ENCODE results near the gene ST3GAL3. TPM values are rescaled to one million over a fixed set of nuclear protein-coding genes. Genes with fewer than 3 reads are reported as not detected.

The ST3GAL3 gene
- total and polyA plus RNA-seq, 2 donors (not counting 3 experiments of a cell fraction or from before 2014, with no cell fraction given), result 14.3 to 35.8 TPM

DNA sequence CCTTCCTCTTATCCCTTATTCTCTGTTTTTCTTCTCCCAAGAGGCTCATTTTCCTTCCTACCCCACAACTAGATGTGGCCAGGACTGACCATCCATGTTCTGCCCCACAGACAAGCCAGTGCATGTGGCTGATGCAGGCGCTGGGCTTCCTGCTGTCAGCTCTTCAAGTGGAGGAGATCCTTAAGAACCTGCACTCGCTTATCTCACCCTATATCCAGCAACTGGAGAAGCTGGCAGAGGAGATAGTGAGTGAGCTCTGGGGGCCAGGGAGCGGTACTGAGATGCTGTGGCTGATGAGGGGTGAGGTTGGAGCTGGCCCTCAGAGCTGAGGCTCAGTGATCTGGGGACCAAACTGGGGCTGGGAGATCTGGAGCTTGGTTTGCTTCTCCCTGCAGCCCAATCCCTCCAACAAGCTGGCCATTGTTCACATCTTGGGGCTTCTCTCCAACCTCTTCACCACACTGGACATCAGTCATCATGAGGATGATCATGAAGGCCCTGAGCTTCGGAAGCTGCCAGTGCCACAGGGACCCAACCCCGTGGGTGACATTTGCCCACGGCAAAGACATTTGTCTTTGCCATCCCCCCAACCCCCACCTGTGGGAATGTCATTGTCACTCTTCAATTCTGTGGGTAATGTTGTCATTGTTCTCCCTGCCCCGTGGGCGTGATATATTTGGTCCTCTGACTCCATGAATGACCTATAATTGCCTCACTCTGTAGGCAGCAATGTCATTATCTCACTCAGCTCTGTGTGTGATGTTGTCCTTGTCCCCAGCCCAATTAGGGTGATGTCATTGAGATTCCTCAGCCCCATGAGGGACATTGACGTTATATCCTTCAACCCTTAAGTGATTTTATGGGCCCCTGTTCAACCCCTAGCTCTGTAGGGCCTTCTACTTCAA is 251.3 kb downstream of the ST3GAL3 start:
- Histone ChIP-seq H3K9me1 (replicated peaks; ENCODE audit: control insufficient read depth, extremely low read depth, insufficient read depth, low read length) (no peaks in the 10 kb centered on the region), H4K20me1 (replicated peaks; ENCODE audit: control insufficient read depth, extremely low read depth, insufficient read depth, low read length) (no peaks in the 10 kb centered on the region), H3K27me3 (ENCODE audit: control insufficient read depth in 2 of 2, insufficient read depth in 2 of 2, low read length in 2 of 2) (no peaks in the 10 kb centered on the region), H3K27ac (ENCODE audit: insufficient read depth, low read depth, low read length) (no peak overlapping the region), H3K4me1 (ENCODE audit: control insufficient read depth, extremely low read depth, insufficient read depth, low read length) (no peaks in the 10 kb centered on the region), H3K79me2 (ENCODE audit: control insufficient read depth, insufficient read depth, low read length) (no peaks in the 10 kb centered on the region), H3K4me3 (replicated peaks in 1 of 3; ENCODE audit: insufficient read depth in 1 of 3, low read depth in 1 of 3, low read length in 3 of 3) (no peak overlapping the region), H2AFZ (ENCODE audit: low read depth, low read length) (no peak overlapping the region), H3K9me3 (replicated peaks; ENCODE audit: control insufficient read depth, insufficient read depth, low read length) (no peaks in the 10 kb centered on the region), H3K36me3 (ENCODE audit: control insufficient read depth in 2 of 2, extremely low read depth in 1 of 2, insufficient read depth in 2 of 2, low read length in 2 of 2) (peaks cover 5 to 33% of the 10 kb centered on the region in 2 experiments), H3K9ac (replicated peaks; ENCODE audit: extremely low read depth, insufficient read depth, low read length) (no peak overlapping the region), H3K4me2 (ENCODE audit: insufficient read depth, low read length) (no peak overlapping the region)
- ChIA-PET CTCF (interaction anchor here (1.0 to 1.7 kb wide), 5 partner anchors 8 to 196 kb away, joined by 3 to 8 read pairs (median 3); partner anchors contain the start of genes ARTN and ATP6V0B), POLR2A (no interaction called here)
- dilution Hi-C loops (cut with MboI; ENCODE audit: extremely low pct_ligation_motif_present, low sequenced_read_pairs), result no loop called here
- intact Hi-C loops (cut with micrococcal nuclease), result no loop called here
- DNase-seq (ENCODE audit: low read depth, low spot score) (no peak), FAIRE-seq (no peak)
- no TSS peak for BruUV-seq (replicated peaks)
- TF ChIP-seq POLR2A (IDR thresholded peaks at IDR 0.05; ENCODE audit: low read depth, low read length) (no peak), GATA2 (IDR thresholded peaks at IDR 0.05; ENCODE audit: insufficient read depth, insufficient read length, low read depth, low read length) (no peak), EZH2 (IDR thresholded peaks at IDR 0.05; ENCODE audit: borderline replicate concordance, low read depth, low read length, severe bottlenecking) (no peak), CTCF (IDR thresholded peaks at IDR 0.05; ENCODE audit: extremely low read depth in 1 of 2, insufficient read depth in 1 of 2, low read depth in 1 of 2, low read length in 2 of 2) (no peak), FOS (IDR thresholded peaks at IDR 0.05; ENCODE audit: borderline replicate concordance, insufficient read depth, low read length) (no peak), MYC (IDR thresholded peaks at IDR 0.05; ENCODE audit: low read depth, low read length) (no peak), POLR2AphosphoS5 (IDR thresholded peaks at IDR 0.05; ENCODE audit: insufficient read depth, low read depth, low read length) (no peak), MAX (IDR thresholded peaks at IDR 0.05; ENCODE audit: insufficient read depth, insufficient read length) (no peak), JUN (IDR thresholded peaks at IDR 0.05; ENCODE audit: borderline replicate concordance, insufficient read depth, insufficient read length, low read depth) (no peak)
